Measurements from ENCODE around the gene RACK1. TPM values are rescaled to one million over a fixed set of nuclear protein-coding genes. Genes with fewer than 3 reads are reported as not detected.
"Not testable (repeated sequence)": the region's sequence is repeated elsewhere in the genome, so short reads cannot be mapped to it uniquely, and the experiment has no call there.

RACK1 gene
- total RNA-seq (1,910 and 2,029 TPM in 2 replicates), polyA plus RNA-seq (5,629 and 5,870 TPM in 2 replicates), polyA minus RNA-seq (6,064 and 6,714 TPM in 2 replicates), Bru-seq, nascent RNA (percentile 99 among the genes with signal in this experiment), BruChase-seq, experiment 1, labeled RNA remaining after a 6-hour chase (percentile 99 among the genes with signal in this experiment), BruChase-seq, experiment 2, labeled RNA remaining after a 2-hour chase (percentile 99 among the genes with signal in this experiment)
- 4,930 and 4,995 TPM in 2 replicates for polyA plus RNA-seq (2011; cell fraction: cytosol; rRNA removed)
- 1,740 and 2,124 TPM in 2 replicates for polyA plus RNA-seq (2011; cell fraction: nucleus; rRNA removed)
- polyA plus RNA-seq (2012) = 2,716 and 3,479 TPM in 2 replicates
- 3,380 TPM for polyA minus RNA-seq (2011; cell fraction: cytosol; rRNA and poly(A)+ RNA removed)
- polyA minus RNA-seq (2011; cell fraction: nucleus; rRNA and poly(A)+ RNA removed) = 806 and 884 TPM in 2 replicates
- long read RNA-seq, transcript RACK1-210 (8 exons, 1,098 nt) = minor isoform, 35 of 2,289 reads
- long read RNA-seq, transcript RACK1-216 (2 exons, 358 nt) = minor isoform, 7 of 2,289 reads
- long read RNA-seq, transcript RACK1-227 (8 exons, 1,403 nt) = major isoform, 2,097 of 2,289 reads
- long read RNA-seq, transcript RACK1-233 (3 exons, 791 nt) = minor isoform, 16 of 2,289 reads
- long read RNA-seq, partial matches to known transcripts = 59 of 2,289 reads
- long read RNA-seq, other reads (novel, unspliced or antisense) = 63 of 2,289 reads

GRCh38 chr5:181243564-181244343, at the start of gene RACK1:
TSS of gene RACK1 (minus strand) at chr5:181243906. CDS start at chr5:181243800, 106 bp downstream.
- intact Hi-C loops (cut with micrococcal nuclease) = loop anchor here (1.0 to 5.0 kb wide), 4 partner anchors 20 to 1546 kb away; partner anchors contain the start of genes CANX and TRIM41
- TF ChIP-seq, protein P1, sequence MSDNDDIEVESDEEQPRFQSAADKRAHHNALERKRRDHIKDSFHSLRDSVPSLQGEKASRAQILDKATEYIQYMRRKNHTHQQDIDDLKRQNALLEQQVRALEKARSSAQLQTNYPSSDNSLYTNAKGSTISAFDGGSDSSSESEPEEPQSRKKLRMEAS (IDR thresholded peaks at IDR 0.05; ENCODE audit: insufficient read depth, insufficient read length) = no peak
- no peak for TF ChIP-seq JUN (IDR thresholded peaks at IDR 0.05; ENCODE audit: borderline replicate concordance, insufficient read depth, insufficient read length, low read depth)
- TF ChIP-seq POLR2A (IDR thresholded peaks at IDR 0.05; ENCODE audit: low read depth, low read length) = peak; percentile 93
- TF ChIP-seq GATA2 (IDR thresholded peaks at IDR 0.05; ENCODE audit: insufficient read depth, insufficient read length, low read depth, low read length) = no peak
- no peak for TF ChIP-seq EZH2 (IDR thresholded peaks at IDR 0.05; ENCODE audit: borderline replicate concordance, low read depth, low read length, severe bottlenecking)
- no peak for TF ChIP-seq CTCF (IDR thresholded peaks at IDR 0.05; ENCODE audit: extremely low read depth in 1 of 2, insufficient read depth in 1 of 2, low read depth in 1 of 2, low read length in 2 of 2)
- TF ChIP-seq MYC (IDR thresholded peaks at IDR 0.05; ENCODE audit: low read depth, low read length) = peak; percentile 71
- TF ChIP-seq FOS (IDR thresholded peaks at IDR 0.05; ENCODE audit: borderline replicate concordance, insufficient read depth, low read length) = no peak
- peak; percentile 86 for TF ChIP-seq POLR2AphosphoS5 (IDR thresholded peaks at IDR 0.05; ENCODE audit: insufficient read depth, low read depth, low read length)
- peak within 1 kb of the TSS; percentile 78 for H2AFZ ChIP-seq (ENCODE audit: low read depth, low read length)
- H3K27ac ChIP-seq (ENCODE audit: insufficient read depth, low read depth, low read length) = peak within 1 kb of the TSS; percentile 91
- H3K4me2 ChIP-seq (ENCODE audit: insufficient read depth, low read length) = peak within 1 kb of the TSS; percentile 87
- peaks cover 15 to 23% of the 10 kb centered on the region in 2 experiments for H3K36me3 ChIP-seq (ENCODE audit: control insufficient read depth in 2 of 2, extremely low read depth in 1 of 2, insufficient read depth in 2 of 2, low read length in 2 of 2)
- peak within 1 kb of the TSS; percentile 91 for H3K9ac ChIP-seq (replicated peaks; ENCODE audit: extremely low read depth, insufficient read depth, low read length)
- BruUV-seq (replicated peaks) = no TSS peak
- peak within 1 kb of the TSS; percentile 66 to 96 (median 89) for H3K4me3 ChIP-seq (replicated peaks in 1 of 3; ENCODE audit: insufficient read depth in 1 of 3, low read depth in 1 of 3, low read length in 3 of 3)
- DNase-seq (ENCODE audit: low read depth, low spot score) = peak; percentile 95
- H4K20me1 ChIP-seq (replicated peaks; ENCODE audit: control insufficient read depth, extremely low read depth, insufficient read depth, low read length) = peaks cover 4% of the 10 kb centered on the region
- H3K79me2 ChIP-seq (ENCODE audit: control insufficient read depth, insufficient read depth, low read length) = peaks cover 69% of the 10 kb centered on the region
- ChIA-PET POLR2A (interaction anchor here (0.9 to 2.1 kb wide), 7 partner anchors 11 to 59 kb away, joined by 3 to 13 read pairs (median 4); partner anchors contain the start of gene TRIM41), CTCF (interaction anchor here (1.0 to 1.7 kb wide), 2 partner anchors 17 to 60 kb away, joined by 3 to 5 read pairs; no protein-coding TSS in a partner anchor)
- peaks cover 42% of the 10 kb centered on the region for H3K4me1 ChIP-seq (ENCODE audit: control insufficient read depth, extremely low read depth, insufficient read depth, low read length)
- FAIRE-seq = peak; percentile 93
- dilution Hi-C loops (cut with MboI; ENCODE audit: extremely low pct_ligation_motif_present, low sequenced_read_pairs) = no loop called here
- H3K9me1 ChIP-seq (replicated peaks; ENCODE audit: control insufficient read depth, extremely low read depth, insufficient read depth, low read length) = no peaks in the 10 kb centered on the region
- no peaks in the 10 kb centered on the region for H3K9me3 ChIP-seq (replicated peaks; ENCODE audit: control insufficient read depth, insufficient read depth, low read length)
- H3K27me3 ChIP-seq (ENCODE audit: control insufficient read depth in 2 of 2, insufficient read depth in 2 of 2, low read length in 2 of 2) = no peaks in the 10 kb centered on the region

DNA sequence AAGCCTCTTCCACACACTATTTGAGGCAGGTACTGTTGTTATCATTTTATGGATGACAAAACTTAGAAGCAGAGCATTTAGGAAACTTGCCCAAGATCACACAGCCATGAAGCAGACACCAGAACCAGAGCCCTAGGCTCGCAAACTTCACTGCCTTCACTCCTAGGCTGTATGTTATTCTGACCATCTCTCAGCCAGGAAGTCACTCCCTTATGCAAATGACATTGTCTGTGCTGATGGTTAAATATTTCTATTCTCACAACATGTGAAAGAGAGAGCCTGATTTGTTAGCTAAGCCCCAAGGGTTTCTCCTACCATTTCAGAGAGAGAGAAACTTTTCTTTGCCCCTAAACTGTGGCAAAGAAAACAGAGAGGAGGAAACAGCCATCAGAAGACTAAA, 43.6 kb upstream of the RACK1 start:
- DNase-seq (ENCODE audit: low read depth, low spot score); H3K36me3 ChIP-seq (ENCODE audit: control insufficient read depth in 2 of 2, extremely low read depth in 1 of 2, insufficient read depth in 2 of 2, low read length in 2 of 2); H3K9me1 ChIP-seq (replicated peaks; ENCODE audit: control insufficient read depth, extremely low read depth, insufficient read depth, low read length); POLR2A ChIA-PET; H3K27me3 ChIP-seq (ENCODE audit: control insufficient read depth in 2 of 2, insufficient read depth in 2 of 2, low read length in 2 of 2); FAIRE-seq; H2AFZ ChIP-seq (ENCODE audit: low read depth, low read length); H3K9me3 ChIP-seq (replicated peaks; ENCODE audit: control insufficient read depth, insufficient read depth, low read length); dilution Hi-C loops (cut with MboI; ENCODE audit: extremely low pct_ligation_motif_present, low sequenced_read_pairs); H3K4me3 ChIP-seq (replicated peaks in 1 of 3; ENCODE audit: insufficient read depth in 1 of 3, low read depth in 1 of 3, low read length in 3 of 3); BruUV-seq (replicated peaks); H3K27ac ChIP-seq (ENCODE audit: insufficient read depth, low read depth, low read length); H3K79me2 ChIP-seq (ENCODE audit: control insufficient read depth, insufficient read depth, low read length); H3K4me1 ChIP-seq (ENCODE audit: control insufficient read depth, extremely low read depth, insufficient read depth, low read length); H4K20me1 ChIP-seq (replicated peaks; ENCODE audit: control insufficient read depth, extremely low read depth, insufficient read depth, low read length); intact Hi-C loops (cut with micrococcal nuclease); H3K4me2 ChIP-seq (ENCODE audit: insufficient read depth, low read length); CTCF ChIA-PET; H3K9ac ChIP-seq (replicated peaks; ENCODE audit: extremely low read depth, insufficient read depth, low read length): not testable (repeated sequence)

All from endothelial cell of umbilical vein (primary cell).